K562 (cell line): ENCODE measurements around the gene BST1. TPM values are rescaled to one million over a fixed set of nuclear protein-coding genes. Genes with fewer than 3 reads are reported as not detected.

Source experiments
- CSDE1 ChIP-seq, 2 experiments: fragments of 450-650 bp; IDR thresholded peaks; 2 replicates each; pipeline ENCODE4 v1.6.1; 2016; ENCODE audit warnings: mild to moderate bottlenecking in 1 of 2
- GABPB1 ChIP-seq: sonication (generic); formaldehyde crosslinking; IDR thresholded peaks from 2 replicates; pipeline ENCODE4 v1.8.0; 2022; ENCODE audit warnings: mild to moderate bottlenecking, missing genetic modification reagents
- KAT2B ChIP-seq: IDR thresholded peaks from one replicate; pipeline ENCODE4 v1.6.1; 2012; ENCODE audit warnings: low read depth, mild to moderate bottlenecking, control low read depth, inconsistent platforms, low read length, moderate library complexity
- KAT8 ChIP-seq: fragments of 450-650 bp; IDR thresholded peaks from 2 replicates; pipeline ENCODE4 v1.6.1; 2016; ENCODE audit warnings: low read depth, mild to moderate bottlenecking
- MYNN ChIP-seq, 2 experiments: sonication (generic); formaldehyde crosslinking in 1 of 2; IDR thresholded peaks; 2 replicates each; pipeline versions ENCODE4 v1.5.0 to v1.6.1; 2016 to 2020; ENCODE audit warnings: antibody characterized with exemption in 1 of 2, missing genetic modification reagents in 1 of 2
- NR2F6 ChIP-seq: fragments of 450-650 bp; formaldehyde crosslinking; IDR thresholded peaks from 2 replicates; pipeline ENCODE4 v1.4.0; 2020; ENCODE audit warnings: mild to moderate bottlenecking
- PHF20 ChIP-seq: fragments of 450-650 bp; IDR thresholded peaks from 2 replicates; pipeline ENCODE4 v1.6.1; 2018; ENCODE audit not compliant: partially characterized antibody
- POLR3G ChIP-seq: IDR thresholded peaks from 2 replicates; pipeline ENCODE4 v1.6.1; 2011; ENCODE audit not compliant: insufficient read length, insufficient replicate concordance; ENCODE audit errors: extremely low read depth
- RAD51 ChIP-seq: fragments of 450-650 bp; IDR thresholded peaks from 2 replicates; pipeline ENCODE4 v1.7.1; 2016; ENCODE audit warnings: low read depth, mild to moderate bottlenecking, borderline replicate concordance
- SIX5 ChIP-seq, 2 experiments: IDR thresholded peaks; 2 replicates each; pipeline ENCODE4 v1.6.1; 2011; ENCODE audit warnings: low read length in 2 of 2, borderline replicate concordance in 1 of 2, low read depth in 1 of 2, mild to moderate bottlenecking in 1 of 2, moderate library complexity in 1 of 2; ENCODE audit not compliant: insufficient read depth in 1 of 2
- SMAD2 ChIP-seq: fragments of 150-350 bp; IDR thresholded peaks from 2 replicates; pipeline ENCODE4 v1.6.1; 2014; ENCODE audit warnings: low read depth, mild to moderate bottlenecking, low read length
- SREBF1 ChIP-seq: fragments of 150-350 bp; IDR thresholded peaks from 2 replicates; pipeline ENCODE4 v1.6.1; 2014; ENCODE audit warnings: antibody characterized with exemption, low read depth, low read length, borderline replicate concordance
- TEAD2 ChIP-seq: fragments of 450-650 bp; IDR thresholded peaks from 2 replicates; pipeline ENCODE4 v1.6.1; 2016; ENCODE audit warnings: missing genetic modification characterization, control low read depth, missing compliant biosample characterization
- THRAP3 ChIP-seq: fragments of 450-650 bp; IDR thresholded peaks from 2 replicates; pipeline ENCODE4 v1.6.1; 2016; ENCODE audit warnings: mild to moderate bottlenecking, inconsistent platforms, borderline replicate concordance
- TRIM24 ChIP-seq, 2 experiments: fragments of 450-650 bp; IDR thresholded peaks; 2 replicates each; pipeline ENCODE4 v1.6.1; 2016
- ZC3H4 ChIP-seq: sonication (generic); formaldehyde crosslinking; IDR thresholded peaks from 2 replicates; pipeline ENCODE4 v1.9.0; 2021; ENCODE audit warnings: missing genetic modification reagents, borderline replicate concordance
- ZNF184 ChIP-seq: sonication (generic); formaldehyde crosslinking; IDR thresholded peaks from 2 replicates; pipeline ENCODE4 v1.5.0; 2020; ENCODE audit warnings: missing genetic modification reagents
- ZNF584 ChIP-seq: fragments of 200-800 bp; sonication (Bioruptor generic); IDR thresholded peaks from 2 replicates; pipeline ENCODE4 v1.6.1; 2016; ENCODE audit warnings: low read depth, mild to moderate bottlenecking, missing genetic modification characterization, missing compliant biosample characterization
- ZNF75A ChIP-seq: fragments of 450-650 bp; formaldehyde crosslinking; IDR thresholded peaks from 2 replicates; pipeline ENCODE4 v1.4.0; 2020; ENCODE audit warnings: mild to moderate bottlenecking
- polyA plus RNA-seq, 8 experiments: library from polyadenylated mRNA; depleted of rRNA in 4 of 8; stranded (reverse) in 5 of 8; unstranded in 3 of 8; fragments of >200 nt; fragmentation: Nextera tagmentation in 2 of 8; fragmentation: Illumina TruSeq in 1 of 8; extraction: Ambion mirVana in 2 of 8; extraction: Trizol in 1 of 8; gene quantifications; 2 replicates each; pipeline versions ENCODE4 v1.2.1 to v1.2.3, GENCODE V29; 2011 to 2014; ENCODE audit warnings: inconsistent platforms in 1 of 8, missing spikeins in 1 of 8
- total RNA-seq, 7 experiments: library from RNA; depleted of rRNA in 6 of 7; stranded (reverse); fragments of >200 nt in 6 of 7; fragmentation: Illumina TruSeq in 2 of 7; extraction: Trizol in 2 of 7; gene quantifications; 2 replicates each; pipeline versions ENCODE4 v1.2.1 to v1.2.3, GENCODE V29; 2011 to 2021; ENCODE audit warnings: low replicate concordance in 1 of 7
- TF ChIP-seq, protein P1 (sequence below): fragments of 250-450 bp; sonication (Bioruptor Pico); IDR thresholded peaks from 2 replicates; pipeline ENCODE4 v1.9.0; 2021; ENCODE audit warnings: mild to moderate bottlenecking, inconsistent platforms
- TF ChIP-seq, protein P2 (sequence below): sonication (generic); formaldehyde crosslinking; IDR thresholded peaks from 2 replicates; pipeline ENCODE4 v1.8.0; 2022; ENCODE audit warnings: mild to moderate bottlenecking, missing genetic modification reagents

Gene BST1
- total and polyA plus RNA-seq, 9 of the 15 experiments (the other 6 are each of a cell fraction or from before 2014, with no cell fraction given), result 0.04 to 0.38 (median 0.07) TPM; not detected in 6

DNA sequence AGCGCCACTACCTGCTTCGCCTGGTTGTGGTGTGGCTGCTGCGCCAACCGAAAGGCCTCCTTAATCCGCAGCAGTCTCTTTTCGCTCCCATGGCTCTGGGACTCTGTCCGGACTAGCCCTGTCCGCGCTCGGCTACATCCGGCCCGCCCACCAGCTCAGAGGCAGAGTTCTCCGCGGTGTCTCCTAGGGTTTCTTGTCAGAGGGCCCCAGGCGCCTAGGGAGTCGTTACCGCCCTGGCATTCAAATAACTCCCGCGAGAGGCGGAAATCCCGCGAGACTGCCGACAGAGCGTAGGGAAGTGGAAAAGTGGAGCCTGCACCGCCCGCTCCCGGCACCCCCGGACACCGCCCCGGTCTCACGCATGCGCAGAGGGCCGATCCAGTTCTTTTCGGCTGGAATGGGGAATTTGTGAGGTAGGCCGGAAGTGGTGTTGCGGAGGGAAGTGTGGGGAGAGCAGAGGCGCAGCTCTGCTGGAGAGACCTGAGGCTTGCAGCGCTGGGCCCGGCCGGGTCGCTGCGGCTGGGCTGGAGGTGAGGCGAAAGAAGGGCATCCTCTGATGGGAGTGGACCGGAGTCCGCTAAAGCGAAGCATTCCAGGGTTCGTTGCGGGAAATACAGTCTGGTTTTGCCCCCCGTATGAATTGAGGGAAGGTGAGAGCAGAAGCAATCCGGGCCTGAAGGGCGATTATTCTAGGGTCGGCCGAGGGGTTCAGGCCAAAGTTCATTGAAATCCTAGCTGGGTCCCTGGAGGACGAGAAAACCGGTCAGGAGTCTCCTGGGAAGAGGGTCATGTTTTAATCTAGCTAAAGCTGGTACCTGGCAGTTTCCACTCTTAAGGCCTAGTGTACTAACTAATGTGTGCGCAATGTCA is 21.3 kb upstream of the BST1 start, which contains the start of gene FAM200B (continued):
- TF ChIP-seq KAT2B (no peak), KAT8 (no peak), ZNF584 (CRISPR knock-in tag) (no peak), CSDE1 (IDR thresholded peaks at IDR 0.05) (no peak; a peak in 1 of 4 replicates), SREBF1 (no peak), ZNF75A (CRISPR knock-in tag) (no peak), GABPB1 (peak; percentile 94), ZC3H4 (no peak), RAD51 (no peak), ZNF184 (CRISPR knock-in tag) (no peak), PHF20 (peak; percentile 79), MYNN (IDR thresholded peaks at IDR 0.05) (peak; percentile 31; the same call in 1 of the 2 replicates), MYNN (CRISPR knock-in tag; IDR thresholded peaks at IDR 0.05) (no peak), NR2F6 (no peak), SMAD2 (no peak), TEAD2 (tag) (no peak), TRIM24 (IDR thresholded peaks at IDR 0.05) (peak in 1 of 2 experiments; percentile 32; a peak in 1 of 4 replicates), SIX5 (IDR thresholded peaks at IDR 0.05; ENCODE audit: borderline replicate concordance in 1 of 2, insufficient read depth in 1 of 2, low read depth in 1 of 2, low read length in 2 of 2) (no peak), THRAP3 (no peak), POLR3G (no peak)
- TF ChIP-seq, protein P1, sequence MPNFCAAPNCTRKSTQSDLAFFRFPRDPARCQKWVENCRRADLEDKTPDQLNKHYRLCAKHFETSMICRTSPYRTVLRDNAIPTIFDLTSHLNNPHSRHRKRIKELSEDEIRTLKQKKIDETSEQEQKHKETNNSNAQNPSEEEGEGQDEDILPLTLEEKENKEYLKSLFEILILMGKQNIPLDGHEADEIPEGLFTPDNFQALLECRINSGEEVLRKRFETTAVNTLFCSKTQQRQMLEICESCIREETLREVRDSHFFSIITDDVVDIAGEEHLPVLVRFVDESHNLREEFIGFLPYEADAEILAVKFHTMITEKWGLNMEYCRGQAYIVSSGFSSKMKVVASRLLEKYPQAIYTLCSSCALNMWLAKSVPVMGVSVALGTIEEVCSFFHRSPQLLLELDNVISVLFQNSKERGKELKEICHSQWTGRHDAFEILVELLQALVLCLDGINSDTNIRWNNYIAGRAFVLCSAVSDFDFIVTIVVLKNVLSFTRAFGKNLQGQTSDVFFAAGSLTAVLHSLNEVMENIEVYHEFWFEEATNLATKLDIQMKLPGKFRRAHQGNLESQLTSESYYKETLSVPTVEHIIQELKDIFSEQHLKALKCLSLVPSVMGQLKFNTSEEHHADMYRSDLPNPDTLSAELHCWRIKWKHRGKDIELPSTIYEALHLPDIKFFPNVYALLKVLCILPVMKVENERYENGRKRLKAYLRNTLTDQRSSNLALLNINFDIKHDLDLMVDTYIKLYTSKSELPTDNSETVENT (CRISPR knock-in tag), result peak; percentile 29; the same call in 1 of the 2 replicates
- TF ChIP-seq, protein P2, sequence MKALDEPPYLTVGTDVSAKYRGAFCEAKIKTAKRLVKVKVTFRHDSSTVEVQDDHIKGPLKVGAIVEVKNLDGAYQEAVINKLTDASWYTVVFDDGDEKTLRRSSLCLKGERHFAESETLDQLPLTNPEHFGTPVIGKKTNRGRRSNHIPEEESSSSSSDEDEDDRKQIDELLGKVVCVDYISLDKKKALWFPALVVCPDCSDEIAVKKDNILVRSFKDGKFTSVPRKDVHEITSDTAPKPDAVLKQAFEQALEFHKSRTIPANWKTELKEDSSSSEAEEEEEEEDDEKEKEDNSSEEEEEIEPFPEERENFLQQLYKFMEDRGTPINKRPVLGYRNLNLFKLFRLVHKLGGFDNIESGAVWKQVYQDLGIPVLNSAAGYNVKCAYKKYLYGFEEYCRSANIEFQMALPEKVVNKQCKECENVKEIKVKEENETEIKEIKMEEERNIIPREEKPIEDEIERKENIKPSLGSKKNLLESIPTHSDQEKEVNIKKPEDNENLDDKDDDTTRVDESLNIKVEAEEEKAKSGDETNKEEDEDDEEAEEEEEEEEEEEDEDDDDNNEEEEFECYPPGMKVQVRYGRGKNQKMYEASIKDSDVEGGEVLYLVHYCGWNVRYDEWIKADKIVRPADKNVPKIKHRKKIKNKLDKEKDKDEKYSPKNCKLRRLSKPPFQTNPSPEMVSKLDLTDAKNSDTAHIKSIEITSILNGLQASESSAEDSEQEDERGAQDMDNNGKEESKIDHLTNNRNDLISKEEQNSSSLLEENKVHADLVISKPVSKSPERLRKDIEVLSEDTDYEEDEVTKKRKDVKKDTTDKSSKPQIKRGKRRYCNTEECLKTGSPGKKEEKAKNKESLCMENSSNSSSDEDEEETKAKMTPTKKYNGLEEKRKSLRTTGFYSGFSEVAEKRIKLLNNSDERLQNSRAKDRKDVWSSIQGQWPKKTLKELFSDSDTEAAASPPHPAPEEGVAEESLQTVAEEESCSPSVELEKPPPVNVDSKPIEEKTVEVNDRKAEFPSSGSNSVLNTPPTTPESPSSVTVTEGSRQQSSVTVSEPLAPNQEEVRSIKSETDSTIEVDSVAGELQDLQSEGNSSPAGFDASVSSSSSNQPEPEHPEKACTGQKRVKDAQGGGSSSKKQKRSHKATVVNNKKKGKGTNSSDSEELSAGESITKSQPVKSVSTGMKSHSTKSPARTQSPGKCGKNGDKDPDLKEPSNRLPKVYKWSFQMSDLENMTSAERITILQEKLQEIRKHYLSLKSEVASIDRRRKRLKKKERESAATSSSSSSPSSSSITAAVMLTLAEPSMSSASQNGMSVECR (CRISPR knock-in tag), result peak; percentile 94
